Astrocyte of the spinal cord (primary cell): ENCODE measurements around the gene GNG2.
A peak's percentile ranks its signal among the peaks of the same experiment; 100 is the strongest.

ENCODE experiments used
- DNase-seq: peaks from one replicate; pipeline ENCODE4 v3.0.0; 2011; ENCODE audit warnings: low read depth, low spot score
- H3K4me3 ChIP-seq: 2 replicates; pipeline ENCODE4 v1.5.1; 2011; ENCODE audit warnings: low read depth, mild to moderate bottlenecking, low read length, moderate library complexity
- CTCF ChIP-seq: IDR thresholded peaks from 2 replicates; pipeline ENCODE4 v1.5.1; 2012; ENCODE audit warnings: low read depth, mild to moderate bottlenecking, low read length, inconsistent platforms
- in situ Hi-C: cut with HindIII; loops from 2 replicates; pipeline ENCODE4 v1.10.0; 2017; ENCODE audit warnings: low sequenced_read_pairs

Gene GNG2

GRCh38 chr14:51869411-51870100 lies 9.1 kb downstream of the GNG2 start:
- no peak overlapping the region for H3K4me3 ChIP-seq
- no peak for DNase-seq
- in situ Hi-C loops: no loop called here
- no peak for TF ChIP-seq CTCF

GRCh38 chr14:51870606-51871005 lies 10.2 kb downstream of the GNG2 start:
- no peak for TF ChIP-seq CTCF
- in situ Hi-C loops: no loop called here
- H3K4me3 ChIP-seq: no peak overlapping the region
- no peak for DNase-seq

GRCh38 chr14:51871846-51872245 lies 11.4 kb downstream of the GNG2 start:
- no peak for TF ChIP-seq CTCF
- in situ Hi-C loops: no loop called here
- H3K4me3 ChIP-seq: no peak overlapping the region
- DNase-seq: no peak

- no peak overlapping the region for H3K4me3 ChIP-seq
- in situ Hi-C loops: no loop called here
- TF ChIP-seq CTCF: no peak
- no peak for DNase-seq
Observed at GRCh38 chr14:51872396-51872795, 12.0 kb downstream of the GNG2 start.

- in situ Hi-C loops: no loop called here
- TF ChIP-seq CTCF: no peak
- H3K4me3 ChIP-seq: no peak overlapping the region
- peak; percentile 95 for DNase-seq
Observed at GRCh38 chr14:51873221-51873893, 12.9 kb downstream of the GNG2 start.

GRCh38 chr14:51877810-51878209 lies 17.4 kb downstream of the GNG2 start:
- no peak for TF ChIP-seq CTCF
- DNase-seq: no peak
- H3K4me3 ChIP-seq: no peak overlapping the region
- in situ Hi-C loops: no loop called here
